ENCODE measurements around the gene IVNS1ABP.

DNA sequence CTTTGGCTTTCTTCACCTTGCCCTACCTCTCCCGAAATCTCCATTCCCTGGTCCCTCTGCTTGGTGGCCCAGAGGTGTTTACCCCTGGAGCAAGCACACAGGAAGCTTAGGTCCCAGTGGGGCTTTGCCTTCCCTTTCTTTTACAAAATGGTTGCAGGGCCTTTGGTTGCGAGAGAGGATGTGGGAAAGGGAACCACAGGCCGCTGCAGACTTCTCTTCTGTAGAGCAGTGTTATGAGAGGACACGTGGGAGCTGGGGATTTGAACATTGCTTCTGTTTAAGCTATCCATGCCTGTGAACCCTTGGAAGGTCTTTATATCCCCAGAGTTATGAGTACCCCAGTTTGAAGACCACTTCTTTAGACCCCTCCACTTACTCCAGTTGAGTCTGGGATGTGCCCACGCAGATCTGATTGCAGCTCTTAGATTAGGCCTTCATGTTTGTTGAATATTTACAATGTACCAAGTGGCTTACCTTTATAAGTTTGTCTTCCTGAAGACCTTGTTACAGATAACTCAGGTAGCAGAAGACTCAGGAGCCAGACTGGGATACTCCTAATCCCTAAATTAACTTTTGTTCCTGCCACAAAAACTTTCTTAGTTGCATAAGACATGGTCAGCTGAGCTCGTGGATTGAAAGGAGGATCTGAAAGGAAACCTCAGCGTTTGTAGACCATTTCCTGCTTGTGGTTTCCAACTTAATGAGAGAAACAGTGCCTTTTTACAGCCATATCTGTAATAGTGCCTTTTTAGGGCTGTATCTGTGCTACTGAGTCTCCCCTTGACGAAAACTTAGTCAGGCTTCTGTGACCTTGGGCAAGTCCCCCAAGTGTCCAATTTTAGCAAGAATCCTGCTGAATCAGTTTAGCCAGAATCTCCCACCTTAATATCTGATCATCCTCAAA, 21.9 kb upstream of the IVNS1ABP start:
- TF ChIP-seq CBX5 (IDR thresholded peaks at IDR 0.05; ENCODE audit: low read depth) (no peak), ZNF274 (IDR thresholded peaks at IDR 0.05; ENCODE audit: insufficient read depth, insufficient read length) (no peak), POLR2AphosphoS5 (IDR thresholded peaks at IDR 0.05; ENCODE audit: low read length) (no peak)
- TF ChIP-seq, protein P1, sequence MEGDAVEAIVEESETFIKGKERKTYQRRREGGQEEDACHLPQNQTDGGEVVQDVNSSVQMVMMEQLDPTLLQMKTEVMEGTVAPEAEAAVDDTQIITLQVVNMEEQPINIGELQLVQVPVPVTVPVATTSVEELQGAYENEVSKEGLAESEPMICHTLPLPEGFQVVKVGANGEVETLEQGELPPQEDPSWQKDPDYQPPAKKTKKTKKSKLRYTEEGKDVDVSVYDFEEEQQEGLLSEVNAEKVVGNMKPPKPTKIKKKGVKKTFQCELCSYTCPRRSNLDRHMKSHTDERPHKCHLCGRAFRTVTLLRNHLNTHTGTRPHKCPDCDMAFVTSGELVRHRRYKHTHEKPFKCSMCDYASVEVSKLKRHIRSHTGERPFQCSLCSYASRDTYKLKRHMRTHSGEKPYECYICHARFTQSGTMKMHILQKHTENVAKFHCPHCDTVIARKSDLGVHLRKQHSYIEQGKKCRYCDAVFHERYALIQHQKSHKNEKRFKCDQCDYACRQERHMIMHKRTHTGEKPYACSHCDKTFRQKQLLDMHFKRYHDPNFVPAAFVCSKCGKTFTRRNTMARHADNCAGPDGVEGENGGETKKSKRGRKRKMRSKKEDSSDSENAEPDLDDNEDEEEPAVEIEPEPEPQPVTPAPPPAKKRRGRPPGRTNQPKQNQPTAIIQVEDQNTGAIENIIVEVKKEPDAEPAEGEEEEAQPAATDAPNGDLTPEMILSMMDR (IDR thresholded peaks at IDR 0.05 in 2 of 3, conservative IDR thresholded peaks at IDR 0.05 in 1 of 3; ENCODE audit: control insufficient read depth in 2 of 3, extremely low read depth in 1 of 3, insufficient read depth in 1 of 3, low read depth in 3 of 3, low read length in 3 of 3): no peak
- TF ChIP-seq, protein P2, sequence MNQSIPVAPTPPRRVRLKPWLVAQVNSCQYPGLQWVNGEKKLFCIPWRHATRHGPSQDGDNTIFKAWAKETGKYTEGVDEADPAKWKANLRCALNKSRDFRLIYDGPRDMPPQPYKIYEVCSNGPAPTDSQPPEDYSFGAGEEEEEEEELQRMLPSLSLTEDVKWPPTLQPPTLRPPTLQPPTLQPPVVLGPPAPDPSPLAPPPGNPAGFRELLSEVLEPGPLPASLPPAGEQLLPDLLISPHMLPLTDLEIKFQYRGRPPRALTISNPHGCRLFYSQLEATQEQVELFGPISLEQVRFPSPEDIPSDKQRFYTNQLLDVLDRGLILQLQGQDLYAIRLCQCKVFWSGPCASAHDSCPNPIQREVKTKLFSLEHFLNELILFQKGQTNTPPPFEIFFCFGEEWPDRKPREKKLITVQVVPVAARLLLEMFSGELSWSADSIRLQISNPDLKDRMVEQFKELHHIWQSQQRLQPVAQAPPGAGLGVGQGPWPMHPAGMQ (IDR thresholded peaks at IDR 0.05; ENCODE audit: borderline replicate concordance): no peak

Data from GM12878 (cell line).